HG03045 (cell line): ENCODE results near the gene LRP8.
A peak's percentile ranks its signal among the peaks of the same experiment; 100 is the strongest.

Experiments used
- ATAC-seq: cut with Tn5 transposase; IDR thresholded peaks from one replicate; pipeline ENCODE4 v1.9.1; 2021; ENCODE audit warnings: mild to moderate bottlenecking, moderate library complexity; ENCODE audit not compliant: unreplicated experiment

LRP8 gene

GRCh38 chr1:53340660-53341520 is 13.0 kb upstream of the LRP8 start:
- ATAC-seq = no peak

DNA sequence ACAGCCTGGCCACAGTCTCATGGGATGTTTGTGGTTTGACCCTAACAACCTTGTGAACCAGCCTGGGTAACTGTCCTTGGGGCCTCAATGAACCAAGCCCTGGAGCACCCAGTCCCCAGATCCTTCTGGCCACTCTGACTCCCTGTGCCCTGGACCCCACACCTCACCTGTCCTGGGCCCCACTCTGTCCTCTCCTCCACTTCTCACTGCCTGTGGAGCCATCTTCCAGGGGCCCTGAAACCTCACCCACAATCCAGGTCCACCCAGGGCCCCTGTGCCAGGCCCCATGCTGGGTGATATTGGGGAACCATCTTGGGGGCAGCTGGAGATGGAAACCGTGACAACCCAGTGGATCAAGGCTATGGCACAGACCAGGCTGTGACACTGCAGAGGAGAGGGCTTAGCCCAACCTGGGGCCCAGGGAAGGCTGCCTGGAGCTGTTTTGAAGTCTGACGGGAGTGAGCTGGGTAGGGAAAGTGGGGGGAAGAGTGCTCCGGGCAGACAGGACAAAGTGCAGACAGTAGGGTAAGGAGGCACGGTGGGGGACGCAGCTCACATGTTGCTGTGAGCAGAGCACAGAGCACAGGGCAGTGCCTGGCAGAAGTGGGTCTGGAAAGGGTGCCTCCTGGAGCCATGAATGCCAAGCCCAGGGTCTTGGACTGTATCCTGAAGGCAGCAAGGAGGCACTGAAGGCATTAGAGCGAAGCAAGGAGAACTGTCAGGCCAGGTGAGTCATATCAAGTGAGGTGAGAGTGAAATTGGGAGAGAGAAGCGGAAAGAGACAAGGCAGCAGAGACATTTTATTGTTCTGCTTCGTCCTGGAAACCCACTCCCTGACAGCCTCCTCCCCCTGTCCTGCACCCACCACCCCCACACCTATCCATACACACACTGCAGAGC is 12.1 kb upstream of the LRP8 start:
- ATAC-seq = no peak

DNA sequence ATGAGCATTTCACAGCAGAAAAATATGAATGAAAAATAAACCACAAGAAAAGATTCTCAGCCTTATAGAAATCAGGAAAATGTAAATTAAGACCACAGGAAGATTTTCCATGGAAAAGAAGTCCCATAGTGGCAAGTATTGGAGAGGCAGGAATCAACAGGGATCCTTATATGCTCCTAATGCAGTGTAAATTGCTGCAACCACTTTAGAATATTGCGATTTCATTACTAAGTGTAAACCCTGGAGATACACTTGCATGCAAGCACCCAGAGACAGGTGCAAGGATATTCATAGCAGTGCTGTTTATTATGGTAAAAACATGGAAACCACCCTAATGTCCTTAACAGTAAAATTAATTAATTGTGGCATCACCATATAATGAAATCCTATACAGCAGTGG is 10.6 kb upstream of the LRP8 start:
- ATAC-seq = no peak

DNA sequence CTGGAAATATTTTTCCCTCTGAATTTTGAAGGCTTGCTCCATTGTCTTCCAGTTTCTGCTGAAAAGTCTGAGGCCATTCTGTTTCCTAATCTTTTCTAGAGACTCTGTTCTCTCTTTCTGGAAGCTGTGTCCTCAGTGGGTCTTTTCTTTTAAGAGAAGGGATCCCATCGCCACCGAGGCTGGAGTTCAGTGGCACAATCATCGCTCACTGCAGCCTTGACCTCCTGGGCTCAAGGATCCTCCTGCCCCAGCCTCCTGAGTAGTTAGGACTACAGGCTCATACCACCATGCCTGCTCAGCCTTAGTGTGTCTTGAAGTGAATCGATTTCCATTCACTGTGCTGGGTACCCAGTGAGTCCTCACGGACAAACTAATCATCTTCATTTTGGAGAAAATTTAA is 9.6 kb upstream of the LRP8 start:
- no peak for ATAC-seq

DNA sequence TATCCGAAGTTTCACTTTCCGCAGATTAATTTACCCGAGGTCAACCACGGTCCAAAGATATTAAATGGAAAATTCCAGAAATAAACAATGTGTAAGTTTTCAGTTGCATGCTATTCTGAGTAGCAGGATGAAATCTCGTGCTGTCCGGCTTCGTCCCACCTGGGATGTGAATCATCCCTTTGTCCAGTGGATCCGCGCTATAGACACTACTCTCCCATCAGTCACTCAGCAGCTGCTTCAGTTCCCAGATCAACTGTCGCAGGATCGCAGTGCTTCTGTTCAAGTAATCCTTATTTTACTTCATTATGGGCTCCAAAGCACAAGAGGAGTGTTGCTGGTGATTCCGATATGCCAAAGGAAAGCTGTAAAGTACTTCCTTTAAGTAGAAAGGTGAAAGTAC is 8.3 kb upstream of the LRP8 start:
- no peak for ATAC-seq

- ATAC-seq = no peak
Measured at GRCh38 chr1:53335661-53336060, 7.8 kb upstream of the LRP8 start.

DNA sequence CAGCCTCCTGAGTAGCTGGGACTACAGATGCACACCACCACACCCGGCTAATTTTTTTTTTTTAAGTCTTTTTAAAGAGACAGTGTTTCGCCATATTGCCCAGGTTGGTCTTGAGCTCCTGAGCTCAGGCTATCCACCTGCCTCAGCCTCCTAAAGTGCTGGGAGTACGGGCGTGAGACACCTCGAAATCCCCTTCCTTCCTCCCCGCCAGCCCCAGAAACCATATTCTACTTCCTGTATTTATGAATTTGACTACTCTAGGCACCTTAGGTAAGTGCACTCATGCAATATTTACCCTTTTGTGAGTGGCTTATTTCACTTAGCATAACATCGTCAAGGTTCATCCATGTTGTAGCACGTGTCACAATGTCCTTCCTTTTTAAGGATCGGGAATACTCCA is 6.9 kb upstream of the LRP8 start:
- no peak for ATAC-seq

DNA sequence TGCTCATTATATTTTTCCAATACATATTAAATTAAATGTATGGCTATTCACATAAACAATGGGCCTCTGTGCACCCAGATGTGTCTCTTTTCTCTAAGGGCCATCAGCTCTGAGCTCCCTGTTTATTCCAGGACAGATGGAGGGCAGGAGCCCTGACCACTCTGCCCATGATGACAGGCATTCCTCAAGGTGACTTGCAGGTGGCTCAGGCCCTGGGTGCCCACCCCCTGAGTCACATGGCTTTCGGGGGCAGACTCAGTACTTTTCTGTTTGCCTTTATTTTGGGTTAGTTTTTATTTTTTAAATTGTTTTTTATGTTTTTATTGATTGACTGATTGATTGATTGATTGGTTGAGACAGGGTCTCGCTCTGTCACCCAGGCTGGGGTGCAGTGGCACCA is 6.4 kb upstream of the LRP8 start:
- no peak for ATAC-seq

- no peak for ATAC-seq
Measured at GRCh38 chr1:53332833-53333232, 5.0 kb upstream of the LRP8 start.

GRCh38 chr1:53332186-53332564 is 4.3 kb upstream of the LRP8 start:
- no peak for ATAC-seq

DNA sequence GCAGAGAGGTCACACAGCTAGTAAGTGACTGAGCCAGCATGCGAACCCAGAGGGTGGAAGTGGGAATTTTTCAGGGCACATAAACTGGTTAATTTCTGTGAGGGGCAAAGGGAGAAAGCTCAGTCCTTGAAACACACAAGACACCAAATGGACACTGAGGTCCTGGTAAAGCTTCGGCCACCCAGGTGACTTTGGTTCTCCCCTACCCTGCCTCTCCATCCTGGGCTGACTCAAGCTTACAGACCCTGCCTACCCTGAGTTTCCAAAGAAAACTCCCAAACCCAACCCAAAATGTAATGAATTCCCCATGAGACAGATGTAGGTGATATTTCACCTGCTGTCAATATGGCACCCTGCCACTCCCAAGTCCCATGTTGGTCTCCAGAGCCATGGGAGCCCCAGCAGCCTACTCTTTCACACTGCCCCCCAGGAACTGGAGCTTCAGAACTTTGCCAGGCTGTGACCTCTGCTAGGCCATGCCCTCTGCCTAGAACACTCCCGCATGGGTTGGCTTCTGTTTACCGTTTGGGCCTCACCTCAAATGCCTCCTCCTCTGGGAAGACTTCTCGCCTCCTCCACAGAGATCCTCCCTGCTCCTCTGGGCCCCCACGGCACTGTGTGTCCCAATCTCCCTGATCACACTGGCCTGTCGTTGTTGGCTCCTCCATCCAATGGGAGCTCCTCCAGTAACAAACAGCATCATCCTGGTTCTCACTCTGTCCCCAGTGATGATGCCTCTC is 3.7 kb upstream of the LRP8 start:
- ATAC-seq = no peak

DNA sequence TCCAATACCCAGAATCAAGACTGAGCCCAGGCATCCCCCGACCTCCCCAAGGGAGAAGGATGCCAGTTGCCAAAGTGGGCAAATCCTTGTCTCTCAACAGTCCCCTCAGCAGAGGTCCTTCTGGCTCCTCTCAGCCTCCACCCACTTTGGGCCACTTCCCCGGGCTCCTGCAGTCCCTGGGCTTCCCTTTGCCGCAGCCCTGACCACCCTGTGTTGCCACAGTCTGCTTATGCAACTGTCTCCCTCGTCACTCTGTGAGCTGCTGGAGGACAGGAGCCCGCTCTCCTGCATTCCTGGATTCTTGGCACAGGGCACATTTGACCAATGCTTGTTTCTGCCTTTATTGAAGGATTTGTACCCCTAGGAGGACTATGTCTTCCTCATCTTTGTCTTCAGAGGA is 2.9 kb upstream of the LRP8 start:
- ATAC-seq = no peak

DNA sequence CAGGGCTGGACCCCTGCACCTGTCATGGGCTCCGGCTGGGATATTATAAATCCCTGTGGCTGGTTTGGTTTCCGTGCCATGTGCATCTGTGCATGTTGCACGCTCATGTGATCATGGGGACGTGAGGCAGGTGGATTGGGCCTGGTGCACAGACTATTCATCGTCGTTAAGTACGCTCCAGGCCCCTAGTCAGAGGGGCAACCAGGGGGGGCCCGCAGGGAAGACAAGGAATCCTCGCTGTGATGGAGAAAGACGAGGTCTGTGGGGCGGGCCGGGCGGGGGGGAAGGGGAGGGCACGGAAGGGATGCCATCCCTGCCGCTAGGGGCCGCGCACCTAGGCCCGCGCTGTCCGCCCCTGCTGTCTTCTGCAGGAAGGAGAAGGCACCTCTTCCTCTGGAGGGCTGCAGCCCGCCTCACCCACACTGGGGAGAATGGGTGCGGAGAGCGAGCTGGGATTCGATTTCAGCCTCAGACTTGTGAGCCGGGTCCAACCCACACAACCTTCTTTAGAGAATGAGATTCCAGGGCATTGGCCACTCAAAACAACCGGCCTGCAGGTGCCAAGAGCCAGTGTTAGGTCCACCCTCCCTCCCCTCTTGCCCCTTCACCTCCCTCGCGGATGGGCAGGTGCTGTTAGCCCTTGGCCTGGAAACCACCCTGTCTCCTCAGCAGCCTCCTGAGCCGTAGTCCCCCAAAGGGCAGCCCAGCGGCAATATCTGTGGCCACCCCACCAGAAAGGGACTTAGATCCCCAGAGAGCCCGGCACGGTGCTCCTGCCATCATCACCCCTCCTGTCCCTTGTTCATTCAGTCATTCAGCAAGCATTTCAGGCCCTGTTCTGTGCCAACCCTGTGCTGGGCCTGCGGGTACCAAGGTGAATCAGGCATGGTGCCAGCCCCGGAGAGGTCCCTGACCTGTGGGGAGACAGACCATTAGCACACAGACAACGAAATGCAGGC is 950 bp upstream of the LRP8 start:
- no peak for ATAC-seq

- ATAC-seq = peak; percentile 10
Measured at GRCh38 chr1:53327182-53327913, 522 bp downstream of the LRP8 start.

DNA sequence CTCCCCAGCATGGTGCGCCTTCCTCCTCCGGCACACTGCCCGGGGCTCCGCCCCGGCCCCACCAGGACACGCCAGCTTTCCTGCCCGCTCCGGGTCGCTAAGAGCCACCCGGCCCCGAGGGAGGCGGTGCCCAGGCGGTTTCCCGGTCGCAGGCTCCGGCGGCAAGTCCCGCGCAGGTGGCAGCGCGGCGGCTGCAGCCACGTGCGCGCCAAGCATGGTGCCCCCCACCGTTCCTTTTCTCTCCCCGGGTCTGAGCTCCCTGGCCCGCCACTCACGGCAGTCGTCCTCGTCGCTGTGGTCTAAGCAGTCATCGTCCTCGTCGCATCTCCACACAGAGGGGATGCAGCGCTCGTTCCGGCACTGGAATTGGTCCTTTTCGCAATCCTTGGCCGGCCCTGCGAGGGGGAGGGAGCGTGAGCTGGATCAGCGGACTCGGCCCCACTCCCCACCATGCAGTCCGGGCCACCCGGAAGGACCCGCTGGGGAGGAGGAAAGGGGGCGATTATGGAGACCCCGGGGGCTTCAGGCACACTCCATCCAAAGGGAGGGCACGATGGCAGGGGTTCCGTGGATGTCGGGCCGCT is 1.2 kb downstream of the LRP8 start:
- peak; percentile 37 for ATAC-seq

- peak; percentile 89 for ATAC-seq
Measured at GRCh38 chr1:53326088-53326597, 1.7 kb downstream of the LRP8 start.

DNA sequence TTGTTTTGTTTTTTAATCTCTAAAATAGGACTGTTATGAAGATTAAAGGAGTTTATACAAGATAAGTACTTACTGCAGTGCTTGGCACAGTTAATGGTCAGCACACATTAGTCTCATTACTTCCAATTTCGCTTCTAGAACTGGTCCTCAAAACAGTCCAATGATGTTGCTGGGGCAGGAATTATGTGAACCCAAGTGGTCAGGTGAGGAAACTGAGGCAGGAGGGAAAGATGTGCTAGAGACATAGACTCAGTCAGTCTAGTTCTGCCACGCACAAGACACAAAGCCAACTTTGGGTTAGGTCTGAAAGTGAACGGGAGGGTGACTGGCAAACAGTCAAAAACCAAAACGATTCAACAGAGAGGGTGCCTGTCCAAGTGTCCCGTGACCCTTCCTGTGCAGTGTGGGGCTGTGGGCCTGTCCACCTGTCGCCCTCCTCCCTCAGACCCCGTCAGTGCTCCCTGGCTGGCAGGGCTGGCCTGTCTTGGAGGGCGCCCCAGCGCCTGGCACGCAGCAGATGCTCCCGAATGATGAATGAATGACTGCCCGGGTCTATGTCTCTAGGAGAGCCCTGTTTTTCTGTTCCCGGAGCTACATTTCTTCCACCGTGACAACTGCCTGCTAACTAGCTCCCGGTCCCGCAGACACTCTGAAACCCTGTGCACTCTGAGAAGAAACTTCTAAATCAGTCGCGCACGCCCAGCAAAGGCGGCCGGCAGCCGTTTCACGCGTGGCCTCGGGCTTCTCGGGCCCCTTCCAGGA is 2.4 kb downstream of the LRP8 start:
- no peak for ATAC-seq

- no peak for ATAC-seq
Measured at GRCh38 chr1:53324728-53325297, 3.1 kb downstream of the LRP8 start.
